ENCODE measurements around the gene TENT5A.

TENT5A gene

DNA sequence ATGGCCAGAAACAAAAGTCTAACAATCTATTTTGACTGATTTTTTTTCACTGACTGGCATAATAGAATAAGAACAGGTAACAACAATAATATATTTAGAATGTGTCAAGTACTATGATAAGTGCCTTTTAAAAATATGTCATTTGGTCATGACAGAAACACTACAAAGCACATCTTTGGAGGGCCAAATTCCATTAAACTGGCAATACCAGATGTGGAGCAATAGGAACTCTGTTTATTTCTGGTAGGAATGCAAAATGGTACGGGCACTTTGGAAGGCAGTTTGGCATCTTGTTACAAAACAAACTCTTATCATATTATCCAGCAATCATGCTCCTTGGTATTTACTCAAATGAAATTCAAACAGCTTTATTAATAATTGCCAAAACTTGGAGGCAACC lies 39.3 kb downstream of the TENT5A start:
- no peak for DNase-seq (ENCODE audit: low read depth in 2 of 2)

DNA sequence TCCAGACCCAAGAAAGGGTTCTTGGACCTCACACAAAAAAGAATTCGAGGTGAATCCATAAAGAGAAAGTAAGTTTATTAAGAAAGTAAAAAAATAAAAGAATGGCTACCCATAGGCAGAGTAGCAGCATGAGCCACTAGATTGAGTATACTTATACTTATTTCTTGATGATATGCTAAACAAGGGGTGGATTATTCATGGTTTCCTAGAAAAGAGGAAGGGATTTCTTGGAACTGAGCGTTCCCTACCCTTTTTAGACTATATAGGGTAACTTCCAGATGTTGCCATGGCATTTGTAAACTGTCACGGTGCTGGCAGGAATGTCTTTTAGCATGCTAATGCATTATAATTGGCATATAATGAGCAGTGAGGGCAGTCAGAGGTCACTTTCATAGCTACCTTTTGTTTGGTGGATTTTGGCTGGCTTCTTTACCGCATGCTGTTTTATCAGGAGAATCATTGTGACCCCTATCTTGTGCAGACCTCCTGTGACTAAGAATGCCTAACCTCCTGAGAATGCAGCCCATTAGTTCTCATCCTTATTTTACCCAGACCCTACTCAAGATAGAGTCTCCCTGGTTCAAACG lies 44.3 kb downstream of the TENT5A start:
- DNase-seq (ENCODE audit: low read depth in 2 of 2), result no peak

DNA sequence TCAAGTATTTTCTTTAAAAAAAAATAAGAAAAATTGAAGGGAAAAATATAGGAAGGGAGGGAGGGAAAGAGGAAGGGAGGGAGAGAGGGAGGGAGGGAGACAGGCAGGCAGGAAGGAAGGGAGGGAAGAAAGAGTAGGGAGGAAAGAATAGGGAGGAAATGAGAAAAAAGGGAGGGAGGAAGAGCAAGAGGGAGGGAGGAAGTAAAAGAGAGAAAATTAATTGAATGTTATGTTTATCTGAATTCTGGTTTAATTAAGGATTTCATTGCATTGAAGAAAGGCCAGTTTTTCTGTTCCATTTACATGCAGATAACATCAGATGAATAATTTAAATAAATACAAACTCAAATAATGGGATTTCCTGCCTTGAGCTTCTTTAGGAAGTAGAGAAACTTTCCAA lies 47.8 kb downstream of the TENT5A start:
- DNase-seq (ENCODE audit: low read depth in 2 of 2), result no peak

DNA sequence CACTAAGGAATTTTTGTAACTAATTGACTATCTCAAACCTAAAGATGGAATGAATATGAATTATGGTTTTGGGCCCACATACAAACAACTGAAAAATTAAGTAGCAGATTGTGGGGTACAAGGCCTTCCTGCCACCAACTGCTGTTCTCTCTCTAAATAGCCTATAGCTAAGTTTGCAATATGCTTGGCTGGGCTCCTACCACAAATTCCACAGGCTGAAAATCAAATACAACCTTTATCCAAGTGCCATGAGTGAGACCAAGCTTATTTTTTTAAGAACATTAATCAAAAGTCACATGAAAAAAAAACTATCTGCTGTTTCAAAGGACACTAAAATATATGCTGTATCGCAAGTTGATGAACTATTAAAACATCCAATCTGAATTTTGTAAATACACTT lies 52.1 kb downstream of the TENT5A start:
- DNase-seq (ENCODE audit: low read depth in 2 of 2), result no peak

DNA sequence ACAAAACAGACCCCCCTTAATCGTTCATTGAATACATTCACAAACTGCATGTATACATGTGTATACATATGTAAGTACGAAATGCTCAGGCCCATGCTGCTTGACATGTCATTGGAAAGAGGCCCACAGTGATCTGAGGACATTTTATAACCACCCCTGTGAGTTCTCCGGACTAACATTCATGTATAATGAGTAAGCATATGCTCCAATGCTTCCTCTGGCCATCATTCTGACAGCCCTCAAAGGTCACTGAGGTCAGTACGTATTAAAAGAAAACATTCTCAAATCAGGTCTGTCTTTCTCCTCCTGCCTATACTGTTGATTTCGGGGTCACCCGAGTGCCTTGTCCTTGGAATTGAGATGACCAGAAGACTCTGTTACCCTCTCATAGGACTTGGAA lies 54.9 kb downstream of the TENT5A start:
- DNase-seq (ENCODE audit: low read depth in 2 of 2), result no peak

DNA sequence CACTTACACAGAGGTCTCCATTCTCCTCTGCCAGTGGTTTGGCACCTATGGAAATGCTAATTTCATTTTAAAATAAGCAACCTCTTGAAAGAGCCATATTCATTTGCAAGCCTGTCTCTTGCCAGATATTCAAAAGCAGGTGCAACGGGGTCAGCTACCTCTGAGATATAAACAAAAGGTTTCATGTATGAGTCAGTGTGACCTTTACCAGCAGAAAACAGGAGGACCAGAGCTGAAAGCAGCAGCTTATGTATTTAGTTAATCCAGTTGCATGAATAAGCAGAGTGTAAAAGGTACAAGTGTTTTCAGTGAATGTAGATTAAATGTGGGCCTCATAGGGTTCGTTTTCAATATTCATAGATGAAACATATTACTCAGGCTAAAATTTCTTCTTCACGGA lies 56.0 kb downstream of the TENT5A start:
- no peak for DNase-seq (ENCODE audit: low read depth in 2 of 2)

Measured in stimulated activated CD4-positive, alpha-beta T cell treated with anti-CD3 and anti-CD28 coated beads, Interleukin-1b, Interleukin-23, amount 100 ng/mL, for 4 hours (primary cell).